NT2/D1 (cell line): Measurements from ENCODE around the gene PTGDS.

Source experiments
- YY1 ChIP-seq: IDR thresholded peaks from 2 replicates; pipeline ENCODE4 v1.6.1; 2011; ENCODE audit not compliant: insufficient read length, insufficient read depth
- ZNF274 ChIP-seq: IDR thresholded peaks from 2 replicates; pipeline ENCODE4 v1.6.1; 2011; ENCODE audit warnings: mild to moderate bottlenecking, low read depth, low read length

DNA sequence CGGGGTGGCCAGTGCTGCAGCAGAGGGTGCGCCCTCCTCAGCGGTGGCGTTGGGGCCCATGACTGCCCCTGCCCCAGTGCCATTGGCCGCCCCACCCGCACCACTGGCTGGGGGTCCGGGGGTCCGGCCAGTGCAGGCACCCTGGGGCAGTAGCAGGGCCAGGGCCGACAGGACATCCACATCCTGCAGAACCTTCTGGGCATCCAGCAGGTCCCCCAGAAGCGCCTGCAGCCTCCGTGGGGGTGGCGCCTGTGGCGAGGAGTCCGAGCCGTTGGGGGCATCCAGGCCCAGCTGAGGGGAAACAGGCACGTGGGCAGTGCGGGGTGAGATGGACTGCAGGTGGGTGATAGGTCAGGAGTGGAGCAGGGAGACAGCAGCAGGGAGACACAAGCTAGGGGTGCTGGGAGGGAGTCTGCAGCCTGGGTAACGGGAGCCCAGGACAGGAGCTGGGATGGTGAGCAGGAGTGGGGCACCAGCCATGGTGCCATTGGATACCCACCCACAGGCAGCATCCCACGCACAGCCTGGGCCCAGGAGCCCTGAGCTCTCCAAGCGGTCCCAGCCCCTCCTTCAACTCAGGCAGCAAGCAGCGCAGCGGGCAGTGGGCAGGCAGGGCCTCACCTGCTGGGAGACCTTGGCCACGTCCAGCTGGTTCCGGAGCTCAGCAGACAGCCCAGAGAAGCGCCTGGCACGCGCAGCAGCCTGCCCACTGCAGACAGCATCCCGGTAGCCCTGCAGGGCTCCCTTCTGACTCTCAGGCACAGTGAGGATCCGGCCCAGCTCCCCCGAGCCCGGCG lies 43.7 kb downstream of the PTGDS start:
- TF ChIP-seq YY1 (no peak), ZNF274 (no peak)
